IMR-90 (cell line): Measurements from ENCODE around the gene SETD6. TPM values are rescaled to one million over a fixed set of nuclear protein-coding genes. Genes with fewer than 3 reads are reported as not detected.

Source experiments
- ATAC-seq: fragments of 200-7000 bp; cut with Tn5 transposase; 2 replicates; pipeline ENCODE4 v1.9.1; 2020; ENCODE audit warnings: low read depth, mild to moderate bottlenecking, moderate library complexity
- BruUV-seq: library from RNA; stranded (reverse); fragments of 400-500 nt; replicated peaks from 2 replicates; lab custom pipeline; 2021; lab: Mats Ljungman, UMichigan
- CTCF ChIA-PET: fragments of 300-600 bp; formaldehyde crosslinking; extraction: SDS; loops from one replicate; lab custom pipeline; 2021; ENCODE audit warnings: antibody characterized with exemption; lab: Yijun Ruan, JAX
- POLR2A ChIA-PET: fragments of 300-600 bp; sonication (Branson Sonifier 250); formaldehyde crosslinking; loops from one replicate; lab custom pipeline; 2022; ENCODE audit warnings: antibody characterized with exemption; ENCODE audit not compliant: unreplicated experiment; lab: Charles Lee
- DNase-seq: peaks from one replicate; pipeline ENCODE4 v3.0.0; 2013
- H2AFZ ChIP-seq: replicated peaks from 2 replicates; pipeline ENCODE3; 2013; ENCODE audit warnings: low read length, mild to moderate bottlenecking; ENCODE audit not compliant: poor library complexity
- H2AK5ac ChIP-seq: 2 replicates; pipeline ENCODE4 v1.6.1; 2013; ENCODE audit warnings: low read depth, low read length, inconsistent platforms
- H2AK9ac ChIP-seq: replicated peaks from 2 replicates; pipeline ENCODE3; 2013; ENCODE audit warnings: mild to moderate bottlenecking, low read depth, low read length, moderate library complexity; ENCODE audit not compliant: poor library complexity
- H2BK120ac ChIP-seq: 2 replicates; pipeline ENCODE4 v1.6.1; 2013; ENCODE audit warnings: low read depth, low read length, inconsistent platforms
- H2BK15ac ChIP-seq: 3 replicates; pipeline ENCODE4 v1.6.1; 2013; ENCODE audit warnings: low read depth, low read length, inconsistent platforms
- H2BK20ac ChIP-seq: 2 replicates; pipeline ENCODE4 v1.6.1; 2013; ENCODE audit warnings: low read depth, mild to moderate bottlenecking, inconsistent platforms, low read length, moderate library complexity
- H2BK5ac ChIP-seq: 2 replicates; pipeline ENCODE4 v1.6.1; 2013; ENCODE audit warnings: mild to moderate bottlenecking, low read depth, low read length, inconsistent platforms; ENCODE audit not compliant: poor library complexity, severe bottlenecking
- H3K14ac ChIP-seq: replicated peaks from 2 replicates; pipeline ENCODE4 v1.6.1; 2013; ENCODE audit warnings: low read depth, low read length, inconsistent platforms
- H3K18ac ChIP-seq: 2 replicates; pipeline ENCODE4 v1.6.1; 2013; ENCODE audit warnings: low read depth, low read length, control low read depth
- H3K23ac ChIP-seq: 2 replicates; pipeline ENCODE4 v1.6.1; 2013; ENCODE audit warnings: low read depth, low read length, inconsistent platforms
- H3K27ac ChIP-seq: 2 replicates; pipeline ENCODE4 v1.5.1; 2013; ENCODE audit warnings: mild to moderate bottlenecking, control low read depth, low read length; ENCODE audit not compliant: insufficient read depth
- H3K27me3 ChIP-seq: 2 replicates; pipeline ENCODE4 v1.6.1; 2013; ENCODE audit warnings: low read length; ENCODE audit not compliant: control insufficient read depth, insufficient read depth
- H3K36me3 ChIP-seq: 2 replicates; pipeline ENCODE4 v1.6.1; 2013; ENCODE audit warnings: low read length, mixed read lengths; ENCODE audit not compliant: control insufficient read depth, insufficient read depth
- H3K4ac ChIP-seq: 2 replicates; pipeline ENCODE4 v1.6.1; 2013; ENCODE audit warnings: low read depth, low read length, inconsistent platforms
- H3K4me1 ChIP-seq: 2 replicates; pipeline ENCODE4 v1.6.1; 2013; ENCODE audit warnings: low read length, mixed read lengths; ENCODE audit not compliant: control insufficient read depth, insufficient read depth
- H3K4me2 ChIP-seq: 2 replicates; pipeline ENCODE4 v1.6.1; 2013; ENCODE audit warnings: low read depth, mild to moderate bottlenecking, control low read depth, low read length, moderate library complexity
- H3K4me3 ChIP-seq: 2 replicates; pipeline ENCODE4 v1.5.1; 2013; ENCODE audit warnings: low read depth, mild to moderate bottlenecking, control low read depth, low read length, moderate library complexity; ENCODE audit not compliant: insufficient read depth
- H3K56ac ChIP-seq: 2 replicates; pipeline ENCODE4 v1.6.1; 2013; ENCODE audit warnings: low read length, inconsistent platforms; ENCODE audit not compliant: insufficient read depth; ENCODE audit errors: extremely low read depth
- H3K79me1 ChIP-seq, 2 experiments: 2 replicates each; pipeline ENCODE4 v1.6.1; 2013; ENCODE audit warnings: low read length in 2 of 2, inconsistent platforms in 1 of 2, low read depth in 1 of 2
- H3K9ac ChIP-seq: 2 replicates; pipeline ENCODE4 v1.6.1; 2013; ENCODE audit warnings: low read depth, low read length, control low read depth
- H3K9me1 ChIP-seq: 2 replicates; pipeline ENCODE4 v1.6.1; 2013; ENCODE audit warnings: low read length, inconsistent platforms; ENCODE audit not compliant: insufficient read depth
- H3K9me3 ChIP-seq: 2 replicates; pipeline ENCODE4 v1.6.1; 2013; ENCODE audit warnings: low read length; ENCODE audit not compliant: control insufficient read depth, insufficient read depth
- H4K20me1 ChIP-seq: 2 replicates; pipeline ENCODE4 v1.6.1; 2013; ENCODE audit warnings: low read length, inconsistent platforms; ENCODE audit not compliant: insufficient read depth
- H4K5ac ChIP-seq: 2 replicates; pipeline ENCODE4 v1.6.1; 2013; ENCODE audit warnings: mild to moderate bottlenecking, low read depth, low read length, control low read depth
- H4K8ac ChIP-seq, 2 experiments: 2 replicates each; pipeline ENCODE4 v1.6.1; 2013; ENCODE audit warnings: low read depth in 2 of 2, low read length in 2 of 2, control low read depth in 1 of 2, inconsistent platforms in 1 of 2
- H4K91ac ChIP-seq: 2 replicates; pipeline ENCODE4 v1.6.1; 2013; ENCODE audit warnings: low read depth, low read length, inconsistent platforms; ENCODE audit not compliant: insufficient read depth
- CEBPB ChIP-seq: IDR thresholded peaks from 2 replicates; pipeline ENCODE4 v1.6.1; 2012; ENCODE audit warnings: low read depth, low read length, improper control_type of control experiment
- CHD1 ChIP-seq: IDR thresholded peaks from 2 replicates; pipeline ENCODE4 v1.6.1; 2012; ENCODE audit warnings: low read depth, low read length, improper control_type of control experiment
- ELK1 ChIP-seq: fragments of 150-350 bp; IDR thresholded peaks from 2 replicates; pipeline ENCODE4 v1.6.1; 2016; ENCODE audit warnings: low read depth, mild to moderate bottlenecking, low read length, moderate library complexity, borderline replicate concordance
- FOS ChIP-seq: fragments of 150-350 bp; IDR thresholded peaks from 2 replicates; pipeline ENCODE4 v1.6.1; 2016; ENCODE audit warnings: low read depth, low read length
- MAFK ChIP-seq: IDR thresholded peaks from 2 replicates; pipeline ENCODE4 v1.6.1; 2012; ENCODE audit warnings: low read depth, low read length, improper control_type of control experiment
- MAZ ChIP-seq: IDR thresholded peaks from 2 replicates; pipeline ENCODE4 v1.6.1; 2012; ENCODE audit warnings: low read depth, mild to moderate bottlenecking, low read length, improper control_type of control experiment, moderate library complexity, borderline replicate concordance
- POLR2A ChIP-seq: IDR thresholded peaks from 2 replicates; pipeline ENCODE4 v1.6.1; 2012; ENCODE audit warnings: mild to moderate bottlenecking, low read depth, low read length
- RAD21 ChIP-seq: IDR thresholded peaks from 2 replicates; pipeline ENCODE4 v1.6.1; 2012; ENCODE audit warnings: low read length, improper control_type of control experiment
- RFX5 ChIP-seq: IDR thresholded peaks from 2 replicates; pipeline ENCODE4 v1.8.0; 2012; ENCODE audit warnings: low read depth, mild to moderate bottlenecking, low read length, moderate library complexity
- SMC3 ChIP-seq: fragments of 150-350 bp; IDR thresholded peaks from 2 replicates; pipeline ENCODE4 v1.6.1; 2016; ENCODE audit warnings: low read depth, mild to moderate bottlenecking, antibody characterized with exemption, low read length, moderate library complexity
- WGBS, 2 experiments: methylation state at CpG; one replicate each; pipeline versions ENCODE4 v1.1.5 to v1.1.7; 2013; ENCODE audit warnings: missing lambda C conversion rate in 2 of 2; ENCODE audit not compliant: insufficient read length in 1 of 2; ENCODE audit errors: extremely low coverage in 2 of 2; 5-methylcytosine and 5-hydroxymethylcytosine counted together
- dilution Hi-C: fragments of 300-500 bp; cut with HindIII; formaldehyde crosslinking; loops from one replicate; pipeline ENCODE4 v1.14.3; 2018; ENCODE audit warnings: low sequenced_read_pairs; ENCODE audit not compliant: unreplicated experiment
- in situ Hi-C: fragments of 300-500 bp; cut with MboI; formaldehyde crosslinking; loops from 3 replicates; pipeline ENCODE4 v1.14.3; 2019; ENCODE audit warnings: low sequenced_read_pairs, inconsistent platforms, mixed read lengths
- intact Hi-C: fragments of 100-400 bp; cut with micrococcal nuclease; formaldehyde crosslinking; loops from 2 replicates; pipeline ENCODE4 v1.10.0; 2022
- polyA plus RNA-seq, 3 experiments: library from polyadenylated mRNA; depleted of rRNA; stranded (reverse); fragments of >200 nt; gene quantifications; 2 replicates each; pipeline ENCODE4 v1.2.3, GENCODE V29; 2012; ENCODE audit warnings: low replicate concordance in 1 of 3
- total RNA-seq: library from RNA; depleted of rRNA; stranded (reverse); fragments of >200 nt; gene quantifications from 2 replicates; pipeline ENCODE4 v1.2.3, GENCODE V29; 2012
- TF ChIP-seq, protein P1 (sequence below): fragments of 150-350 bp; IDR thresholded peaks from 2 replicates; pipeline ENCODE4 v1.6.1; 2017; ENCODE audit warnings: mild to moderate bottlenecking, antibody characterized with exemption, low read length, low read depth

Gene SETD6
- total and polyA plus RNA-seq, 2 of the 4 experiments (the other 2 are of a cell fraction): 3.2 to 6.4 TPM

GRCh38 chr16:58515871-58516767 is 802 bp downstream of the SETD6 start (continued):
- no peak for TF ChIP-seq MAZ
- TF ChIP-seq MAFK: no peak
- TF ChIP-seq RAD21: no peak

DNA sequence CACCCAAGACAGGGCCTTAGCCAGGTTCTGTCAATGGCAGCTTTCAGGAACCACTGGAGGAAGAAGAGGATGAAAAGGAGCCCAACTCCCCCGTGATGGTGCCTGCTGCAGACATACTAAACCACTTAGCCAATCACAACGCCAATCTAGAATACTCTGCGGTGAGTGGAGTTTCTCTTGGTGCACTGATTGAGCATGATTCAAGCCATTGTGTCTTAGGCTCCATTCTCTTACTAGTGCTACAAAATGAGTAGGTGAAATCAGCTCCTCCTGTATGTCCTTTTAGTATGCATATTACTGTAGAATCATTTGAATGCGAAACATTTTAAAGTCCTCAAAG is 1.4 kb downstream of the SETD6 start:
- H3K18ac ChIP-seq: no peak overlapping the region
- TF ChIP-seq SMC3 (no peak), CHD1 (no peak), RFX5 (no peak), CEBPB (no peak), POLR2A (no peak), FOS (no peak), MAZ (no peak), ELK1 (no peak), MAFK (no peak)
- TF ChIP-seq, protein P1, sequence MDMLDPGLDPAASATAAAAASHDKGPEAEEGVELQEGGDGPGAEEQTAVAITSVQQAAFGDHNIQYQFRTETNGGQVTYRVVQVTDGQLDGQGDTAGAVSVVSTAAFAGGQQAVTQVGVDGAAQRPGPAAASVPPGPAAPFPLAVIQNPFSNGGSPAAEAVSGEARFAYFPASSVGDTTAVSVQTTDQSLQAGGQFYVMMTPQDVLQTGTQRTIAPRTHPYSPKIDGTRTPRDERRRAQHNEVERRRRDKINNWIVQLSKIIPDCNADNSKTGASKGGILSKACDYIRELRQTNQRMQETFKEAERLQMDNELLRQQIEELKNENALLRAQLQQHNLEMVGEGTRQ: no peak
- H2BK120ac ChIP-seq: no peak overlapping the region
- peaks cover 11 to 21% of the 10 kb centered on the region in 2 experiments; a peak in 3 of 4 replicates for H3K79me1 ChIP-seq
- no peak overlapping the region for H4K91ac ChIP-seq
- H3K9me3 ChIP-seq: no peaks in the 10 kb centered on the region
- in situ Hi-C loops (no loop called here), dilution Hi-C loops (no loop called here), intact Hi-C loops (no loop called here)
- no peak overlapping the region for H2BK20ac ChIP-seq
- H3K56ac ChIP-seq: no peak overlapping the region
- ChIA-PET POLR2A (no interaction called here), CTCF (no interaction called here)
- no peak overlapping the region for H4K8ac ChIP-seq
- no peaks in the 10 kb centered on the region for H3K27me3 ChIP-seq
- ATAC-seq: no peak
- no peak overlapping the region for H2AFZ ChIP-seq
- no peak overlapping the region for H2BK15ac ChIP-seq
- no peak overlapping the region for H2BK5ac ChIP-seq
- no peak for DNase-seq
- peak overlapping the region; percentile 5 for H2AK9ac ChIP-seq
- H2AK5ac ChIP-seq: no peak overlapping the region
- H3K4me2 ChIP-seq: no peak overlapping the region
- 0 out of 2 replicates have a peak, but pooled peaks cover 2% of the 10 kb centered on the region for H3K4me1 ChIP-seq
- H3K27ac ChIP-seq: no peak overlapping the region
- no peak overlapping the region for H3K4me3 ChIP-seq
- peaks cover 9% of the 10 kb centered on the region; the same call in 1 of the 2 replicates for H4K20me1 ChIP-seq
- no peaks in the 10 kb centered on the region; the same call in 1 of the 2 replicates for H3K9me1 ChIP-seq
- BruUV-seq: no TSS peak
- no peak overlapping the region for H4K5ac ChIP-seq
- H3K14ac ChIP-seq: no peak overlapping the region
- WGBS, 2 experiments: no CpG with 5 or more reads among the region's 4 CpGs
- H3K36me3 ChIP-seq: peaks cover 36% of the 10 kb centered on the region
- no peak overlapping the region for H3K4ac ChIP-seq
- peak overlapping the region; percentile 42; the same call in 1 of the 2 replicates for H3K23ac ChIP-seq
- H3K9ac ChIP-seq: no peak overlapping the region
